Measurements from ENCODE around the gene JAK1.

Gene JAK1

DNA sequence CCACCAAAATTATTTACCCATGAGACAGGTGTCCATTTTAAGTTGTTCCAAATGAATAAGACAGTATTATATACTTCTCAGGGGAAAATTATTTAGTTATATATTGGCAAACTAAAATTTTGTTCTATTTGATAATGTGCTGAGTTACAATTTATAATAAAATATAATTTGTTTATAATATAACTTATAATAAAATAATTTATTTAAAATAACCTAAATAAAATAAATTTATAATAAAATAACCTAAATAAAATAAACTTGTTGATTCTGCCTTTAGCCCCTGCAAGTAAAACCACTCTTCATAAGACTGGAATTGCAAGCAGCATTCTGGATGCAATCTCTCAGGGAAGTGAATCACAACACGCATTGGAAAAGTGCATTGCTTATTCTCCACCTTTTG, 151.9 kb downstream of the JAK1 start:
- no peak for DNase-seq (ENCODE audit: low read depth)
- TF ChIP-seq, protein P1, sequence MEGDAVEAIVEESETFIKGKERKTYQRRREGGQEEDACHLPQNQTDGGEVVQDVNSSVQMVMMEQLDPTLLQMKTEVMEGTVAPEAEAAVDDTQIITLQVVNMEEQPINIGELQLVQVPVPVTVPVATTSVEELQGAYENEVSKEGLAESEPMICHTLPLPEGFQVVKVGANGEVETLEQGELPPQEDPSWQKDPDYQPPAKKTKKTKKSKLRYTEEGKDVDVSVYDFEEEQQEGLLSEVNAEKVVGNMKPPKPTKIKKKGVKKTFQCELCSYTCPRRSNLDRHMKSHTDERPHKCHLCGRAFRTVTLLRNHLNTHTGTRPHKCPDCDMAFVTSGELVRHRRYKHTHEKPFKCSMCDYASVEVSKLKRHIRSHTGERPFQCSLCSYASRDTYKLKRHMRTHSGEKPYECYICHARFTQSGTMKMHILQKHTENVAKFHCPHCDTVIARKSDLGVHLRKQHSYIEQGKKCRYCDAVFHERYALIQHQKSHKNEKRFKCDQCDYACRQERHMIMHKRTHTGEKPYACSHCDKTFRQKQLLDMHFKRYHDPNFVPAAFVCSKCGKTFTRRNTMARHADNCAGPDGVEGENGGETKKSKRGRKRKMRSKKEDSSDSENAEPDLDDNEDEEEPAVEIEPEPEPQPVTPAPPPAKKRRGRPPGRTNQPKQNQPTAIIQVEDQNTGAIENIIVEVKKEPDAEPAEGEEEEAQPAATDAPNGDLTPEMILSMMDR (conservative IDR thresholded peaks at IDR 0.05; ENCODE audit: low read length) = no peak
- no peak overlapping the region for H3K4me3 ChIP-seq (ENCODE audit: low read length)

DNA sequence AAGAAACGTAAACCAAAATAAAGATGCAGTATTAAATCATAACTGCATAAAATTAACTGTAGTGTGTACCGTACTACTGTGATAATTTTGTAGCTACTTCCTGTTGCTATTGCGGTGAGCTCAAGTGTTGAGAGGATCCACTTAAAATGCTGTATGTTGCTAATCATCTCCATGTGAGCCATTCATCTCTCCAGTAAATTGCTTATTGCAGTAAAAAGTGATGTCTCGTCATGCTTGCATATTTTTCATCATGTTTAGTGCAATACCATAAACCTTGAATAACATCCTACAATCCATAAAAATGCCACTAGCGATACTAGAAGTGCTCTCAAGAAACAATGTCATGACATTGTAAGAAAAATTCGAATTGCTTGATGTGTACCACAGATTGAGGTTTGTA, 155.2 kb downstream of the JAK1 start:
- no peak overlapping the region for H3K4me3 ChIP-seq (ENCODE audit: low read length)

GRCh38 chr1:64810001-64810400, 156.3 kb downstream of the JAK1 start:
- TF ChIP-seq, protein P1 (conservative IDR thresholded peaks at IDR 0.05; ENCODE audit: low read length) = no peak
- no peak overlapping the region for H3K4me3 ChIP-seq (ENCODE audit: low read length)

More for the DNA sequence above, 155.2 kb downstream of the JAK1 start:
- TF ChIP-seq, protein P1 (conservative IDR thresholded peaks at IDR 0.05; ENCODE audit: low read length) = no peak
- DNase-seq (ENCODE audit: low read depth) = no peak

GRCh38 chr1:64809309-64809708, 157.0 kb downstream of the JAK1 start:
- TF ChIP-seq, protein P1 (conservative IDR thresholded peaks at IDR 0.05; ENCODE audit: low read length) = no peak

More at GRCh38 chr1:64810001-64810400, 156.3 kb downstream of the JAK1 start:
- no peak for DNase-seq (ENCODE audit: low read depth)

GRCh38 chr1:64801851-64802523, 164.4 kb downstream of the JAK1 start:
- TF ChIP-seq, protein P1 (conservative IDR thresholded peaks at IDR 0.05; ENCODE audit: low read length) = no peak
- no peak for DNase-seq (ENCODE audit: low read depth)

More at GRCh38 chr1:64809309-64809708, 157.0 kb downstream of the JAK1 start:
- DNase-seq (ENCODE audit: low read depth) = no peak
- no peak overlapping the region for H3K4me3 ChIP-seq (ENCODE audit: low read length)

DNA sequence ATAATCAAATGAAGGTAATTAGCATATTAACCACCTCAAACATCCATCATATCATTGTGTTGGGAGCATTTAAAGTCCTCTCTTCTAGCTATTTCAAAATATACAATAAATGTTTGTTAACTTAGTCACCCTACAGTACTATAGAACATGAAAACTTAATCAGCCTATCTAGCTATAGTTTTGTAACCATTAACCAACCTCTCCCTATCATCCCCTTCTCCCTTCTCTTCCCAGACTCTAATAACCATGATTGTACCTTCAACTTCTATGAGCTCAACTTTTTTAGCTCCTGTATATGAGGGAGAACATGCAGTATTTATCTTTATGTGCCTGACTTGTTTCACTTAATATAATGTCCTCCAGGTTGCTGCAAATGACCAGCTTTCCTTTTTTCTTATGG, 167.5 kb downstream of the JAK1 start:
- H3K4me3 ChIP-seq (ENCODE audit: low read length) = no peak overlapping the region
- TF ChIP-seq, protein P1 (conservative IDR thresholded peaks at IDR 0.05; ENCODE audit: low read length) = no peak
- no peak for DNase-seq (ENCODE audit: low read depth)

More at GRCh38 chr1:64801851-64802523, 164.4 kb downstream of the JAK1 start:
- no peak overlapping the region for H3K4me3 ChIP-seq (ENCODE audit: low read length)

- DNase-seq (ENCODE audit: low read depth) = no peak
- TF ChIP-seq, protein P1 (conservative IDR thresholded peaks at IDR 0.05; ENCODE audit: low read length) = no peak
- no peak overlapping the region for H3K4me3 ChIP-seq (ENCODE audit: low read length)
Observed at GRCh38 chr1:64790832-64791487, 175.4 kb downstream of the JAK1 start.

Measured in AG10803 (cell line).